SK-N-SH (cell line): Measurements from ENCODE around the gene SPSB1. TPM values are rescaled to one million over a fixed set of nuclear protein-coding genes. Genes with fewer than 3 reads are reported as not detected.

Source experiments
- CTCF ChIA-PET: fragments of 300-600, 350-600 bp; formaldehyde crosslinking; extraction: SDS; loops from one replicate; lab custom pipeline; 2021; lab: Yijun Ruan, JAX
- POLR2A ChIA-PET: fragments of 350-600 bp; sonication (Branson Sonifier 250); formaldehyde crosslinking; extraction: SDS; loops from one replicate; lab custom pipeline; 2020; ENCODE audit warnings: antibody characterized with exemption, inconsistent platforms; lab: Yijun Ruan, JAX
- DNase-seq: peaks from one replicate; pipeline ENCODE4 v3.0.0; 2012
- H2AFZ ChIP-seq: fragments of 200-600 bp; sonication (generic); 2 replicates; pipeline ENCODE4 v1.8.1; 2016; ENCODE audit warnings: antibody characterized with exemption, mild to moderate bottlenecking, low read depth
- H3F3A ChIP-seq: fragments of 200-600 bp; sonication (generic); replicated peaks from 2 replicates; pipeline ENCODE3; 2016; ENCODE audit warnings: antibody characterized with exemption, mild to moderate bottlenecking; ENCODE audit not compliant: insufficient read depth
- H3K27ac ChIP-seq, 2 experiments: fragments of 200-500 bp in 1 of 2; fragments of 200-600 bp in 1 of 2; sonication (Bioruptor generic) in 1 of 2; sonication (generic), shearing (Covaris generic) in 1 of 2; 2 replicates each; pipeline versions ENCODE4 v1.5.1 to v1.6.1; 2014 to 2016; ENCODE audit warnings: low read depth in 2 of 2, inconsistent platforms in 1 of 2, low read length in 1 of 2, mild to moderate bottlenecking in 1 of 2, mixed read lengths in 1 of 2
- H3K27me3 ChIP-seq: fragments of 200-600 bp; sonication (generic), shearing (Covaris generic); 2 replicates; pipeline ENCODE4 v1.6.1; 2016; ENCODE audit warnings: mixed run types; ENCODE audit not compliant: insufficient read depth
- H3K36me3 ChIP-seq, 2 experiments: fragments of 200-500 bp in 1 of 2; fragments of 200-600 bp in 1 of 2; sonication (Bioruptor generic) in 1 of 2; sonication (generic) in 1 of 2; replicated peaks in 1 of 2; 2 replicates each; pipeline versions ENCODE3 to v1.5.1; 2014 to 2016; ENCODE audit warnings: low read length in 1 of 2, mild to moderate bottlenecking in 1 of 2; ENCODE audit not compliant: insufficient read depth in 2 of 2, control insufficient read depth in 1 of 2
- H3K4me1 ChIP-seq, 2 experiments: fragments of 200-500 bp in 1 of 2; fragments of 200-600 bp in 1 of 2; sonication (Bioruptor generic) in 1 of 2; sonication (generic), shearing (Covaris generic) in 1 of 2; 2 replicates each; pipeline versions ENCODE4 v1.5.1 to v1.6.1; 2014 to 2016; ENCODE audit warnings: low read depth in 1 of 2, low read length in 1 of 2, mixed run types in 1 of 2; ENCODE audit not compliant: insufficient read depth in 2 of 2, control insufficient read depth in 1 of 2
- H3K4me2 ChIP-seq: fragments of 200-600 bp; sonication (generic), shearing (Covaris generic); 2 replicates; pipeline ENCODE4 v1.6.1; 2017; ENCODE audit warnings: mixed run types
- H3K4me3 ChIP-seq, 2 experiments: fragments of 200-500 bp in 1 of 2; fragments of 200-600 bp in 1 of 2; sonication (Bioruptor generic) in 1 of 2; sonication (generic), shearing (Covaris generic) in 1 of 2; 2 replicates each; pipeline versions ENCODE4 v1.5.1 to v1.8.1; 2014 to 2016; ENCODE audit warnings: low read depth in 2 of 2, inconsistent platforms in 1 of 2, low read length in 1 of 2, mild to moderate bottlenecking in 1 of 2, mixed read lengths in 1 of 2, moderate library complexity in 1 of 2
- H3K79me2 ChIP-seq: fragments of 200-600 bp; sonication (generic); 2 replicates; pipeline ENCODE4 v1.8.1; 2017; ENCODE audit warnings: mild to moderate bottlenecking; ENCODE audit not compliant: insufficient read depth
- H3K9ac ChIP-seq: fragments of 200-600 bp; sonication (generic); 2 replicates; pipeline ENCODE4 v1.6.1; 2017; ENCODE audit warnings: mixed run types
- H3K9me2 ChIP-seq: fragments of 200-600 bp; sonication (generic); 2 replicates; pipeline ENCODE4 v1.6.1; 2017; ENCODE audit warnings: mixed run types
- H3K9me3 ChIP-seq: fragments of 200-600 bp; sonication (generic); 2 replicates; pipeline ENCODE4 v1.6.1; 2017; ENCODE audit warnings: mixed run types, mild to moderate bottlenecking, moderate library complexity
- H4K20me1 ChIP-seq: fragments of 200-600 bp; sonication (generic); 2 replicates; pipeline ENCODE4 v1.6.1; 2017; ENCODE audit warnings: mild to moderate bottlenecking, mixed run types; ENCODE audit not compliant: insufficient read depth
- ELF1 ChIP-seq: IDR thresholded peaks from 2 replicates; pipeline ENCODE4 v1.4.0; 2012
- FOXJ3 ChIP-seq: sonication (generic); formaldehyde crosslinking; IDR thresholded peaks from 2 replicates; pipeline ENCODE4 v1.5.1; 2020; ENCODE audit warnings: mild to moderate bottlenecking, missing genetic modification reagents
- FOXM1 ChIP-seq: IDR thresholded peaks from 2 replicates; pipeline ENCODE4 v1.4.0; 2012; ENCODE audit warnings: low read depth, mild to moderate bottlenecking
- MXI1 ChIP-seq: IDR thresholded peaks from 2 replicates; pipeline ENCODE4 v1.6.1; 2012; ENCODE audit warnings: mild to moderate bottlenecking, low read depth, low read length, improper control_type of control experiment
- NFIC ChIP-seq: IDR thresholded peaks from 2 replicates; pipeline ENCODE4 v1.4.0; 2012; ENCODE audit warnings: borderline replicate concordance
- POLR2AphosphoS5 ChIP-seq: IDR thresholded peaks from 2 replicates; pipeline ENCODE4 v1.6.1; 2012; ENCODE audit warnings: low read depth, low read length
- RCOR1 ChIP-seq: fragments of 150-350 bp; IDR thresholded peaks from 2 replicates; pipeline ENCODE4 v1.6.1; 2017; ENCODE audit warnings: antibody characterized with exemption, low read length
- RFX5 ChIP-seq: IDR thresholded peaks from 2 replicates; pipeline ENCODE4 v1.6.1; 2012; ENCODE audit warnings: mild to moderate bottlenecking, improper control_type of control experiment, low read length
- RXRA ChIP-seq: IDR thresholded peaks from 2 replicates; pipeline ENCODE4 v1.4.0; 2012; ENCODE audit warnings: low read depth, mild to moderate bottlenecking, borderline replicate concordance
- SIN3A ChIP-seq: IDR thresholded peaks from 2 replicates; pipeline ENCODE4 v1.6.1; 2012; ENCODE audit warnings: low read depth, mild to moderate bottlenecking, low read length, moderate library complexity, borderline replicate concordance
- SMC3 ChIP-seq: IDR thresholded peaks from 2 replicates; pipeline ENCODE4 v1.6.1; 2012; ENCODE audit warnings: low read depth, low read length, improper control_type of control experiment
- TAF1 ChIP-seq: IDR thresholded peaks from 2 replicates; pipeline ENCODE4 v1.6.1; 2012; ENCODE audit warnings: low read depth, mild to moderate bottlenecking, low read length, moderate library complexity, borderline replicate concordance
- TCF12 ChIP-seq: IDR thresholded peaks from 2 replicates; pipeline ENCODE4 v1.4.0; 2012
- WGBS: methylation state at CpG from one replicate; pipeline ENCODE4 v1.1.6; 2017; ENCODE audit warnings: low lambda C conversion rate; 5-methylcytosine and 5-hydroxymethylcytosine counted together
- polyA plus RNA-seq, 3 experiments: library from polyadenylated mRNA; depleted of rRNA; stranded (reverse); fragments of >200 nt; gene quantifications; 2 replicates each; pipeline ENCODE4 v1.2.3, GENCODE V29; 2012
- TF ChIP-seq, protein P1 (sequence below): IDR thresholded peaks from 2 replicates; pipeline ENCODE4 v1.4.0; 2012; ENCODE audit warnings: low read depth
- TF ChIP-seq, protein P2 (sequence below): fragments of 150-350 bp; IDR thresholded peaks from 2 replicates; pipeline ENCODE4 v1.6.1; 2016; ENCODE audit warnings: mild to moderate bottlenecking, low read depth, low read length

The SPSB1 gene
- polyA plus RNA-seq, 1 of the 3 experiments (the other 2 are of a cell fraction) = 9.2 TPM

DNA sequence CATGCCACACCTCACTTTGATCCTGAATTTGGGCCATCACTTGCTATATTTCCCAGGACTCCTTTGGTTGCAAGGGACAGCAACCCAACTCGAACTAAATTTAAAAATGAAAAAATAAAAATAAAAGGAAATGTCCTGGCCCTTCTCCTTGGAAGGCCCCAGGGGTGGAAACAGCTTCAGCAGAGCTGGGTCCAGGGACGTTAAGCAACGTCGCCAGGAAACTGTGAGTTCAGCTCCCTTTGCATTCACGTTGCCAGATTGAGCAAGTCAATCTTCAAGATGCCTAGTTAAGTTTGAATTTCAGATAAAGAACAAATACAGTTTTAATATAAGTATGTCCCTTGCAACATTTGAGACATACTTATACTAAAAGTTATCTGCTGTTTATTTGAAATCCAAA lies 14.6 kb upstream of the SPSB1 start:
- no peaks in the 10 kb centered on the region for H3K9me2 ChIP-seq
- WGBS = 92% methylated on average over 5 of the region's 5 CpGs
- H4K20me1 ChIP-seq = no peaks in the 10 kb centered on the region
- peaks cover 8% of the 10 kb centered on the region for H3F3A ChIP-seq
- TF ChIP-seq TAF1 (no peak), TCF12 (no peak), RXRA (no peak), SMC3 (no peak), FOXM1 (no peak), RFX5 (no peak), MXI1 (no peak)
- TF ChIP-seq, protein P1, sequence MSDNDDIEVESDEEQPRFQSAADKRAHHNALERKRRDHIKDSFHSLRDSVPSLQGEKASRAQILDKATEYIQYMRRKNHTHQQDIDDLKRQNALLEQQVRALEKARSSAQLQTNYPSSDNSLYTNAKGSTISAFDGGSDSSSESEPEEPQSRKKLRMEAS = no peak
- no peak for DNase-seq
- no peaks in the 10 kb centered on the region for H3K79me2 ChIP-seq
- H3K36me3 ChIP-seq = no peaks in the 10 kb centered on the region
- no peak overlapping the region for H3K9ac ChIP-seq
- H3K4me2 ChIP-seq = no peak overlapping the region
- peaks cover 5 to 27% of the 10 kb centered on the region in 2 experiments; a peak in 3 of 4 replicates for H3K4me1 ChIP-seq
- ChIA-PET CTCF (interaction anchor here (0.9 to 3.1 kb wide), 3 partner anchors 11 to 213 kb away, joined by 3 to 12 read pairs (median 9); no protein-coding TSS in a partner anchor), POLR2A (no interaction called here)
- no peaks in the 10 kb centered on the region for H3K9me3 ChIP-seq
- no peak overlapping the region for H2AFZ ChIP-seq
- no peak overlapping the region for H3K4me3 ChIP-seq
- no peak overlapping the region for H3K27ac ChIP-seq
- H3K27me3 ChIP-seq = no peaks in the 10 kb centered on the region

DNA sequence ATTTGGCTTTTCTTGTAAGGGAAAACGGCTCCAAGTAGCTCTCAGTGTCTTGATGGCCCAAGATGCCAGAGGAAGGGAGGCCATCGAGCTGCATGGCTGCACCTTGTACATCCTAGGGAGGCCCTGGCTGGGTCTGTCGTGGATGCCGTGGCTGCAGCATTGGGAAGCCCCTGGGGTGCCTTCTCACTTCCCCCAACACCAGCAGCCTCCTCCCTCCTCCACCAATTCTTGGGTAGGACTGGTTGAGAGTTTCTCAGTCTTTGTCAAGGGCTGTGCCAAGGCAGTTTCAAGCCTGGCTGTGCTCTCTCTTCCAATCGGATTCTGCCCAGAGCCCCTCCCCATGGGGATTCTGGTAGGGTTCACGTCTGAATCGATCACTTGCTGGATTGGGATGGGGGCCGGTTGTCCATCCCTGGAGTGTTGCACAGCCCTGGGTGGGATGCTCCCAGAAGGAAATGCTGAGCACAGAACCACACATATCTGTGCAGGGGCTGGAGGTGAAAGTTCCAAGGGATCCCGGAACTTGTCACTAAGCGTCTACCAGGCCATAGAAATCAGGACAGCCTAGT lies 14.0 kb upstream of the SPSB1 start:
- 86% methylated on average over 9 of the region's 10 CpGs for WGBS
- Histone ChIP-seq H3F3A (peaks cover 6% of the 10 kb centered on the region), H3K9ac (no peak overlapping the region), H3K79me2 (no peaks in the 10 kb centered on the region), H3K9me2 (no peaks in the 10 kb centered on the region), H2AFZ (no peak overlapping the region), H3K4me2 (no peak overlapping the region), H4K20me1 (no peaks in the 10 kb centered on the region), H3K36me3 (no peaks in the 10 kb centered on the region), H3K4me3 (no peak overlapping the region), H3K27me3 (no peaks in the 10 kb centered on the region), H3K27ac (no peak overlapping the region), H3K4me1 (peaks cover 5 to 27% of the 10 kb centered on the region in 2 experiments; a peak in 3 of 4 replicates), H3K9me3 (no peaks in the 10 kb centered on the region)
- TF ChIP-seq, protein P2, sequence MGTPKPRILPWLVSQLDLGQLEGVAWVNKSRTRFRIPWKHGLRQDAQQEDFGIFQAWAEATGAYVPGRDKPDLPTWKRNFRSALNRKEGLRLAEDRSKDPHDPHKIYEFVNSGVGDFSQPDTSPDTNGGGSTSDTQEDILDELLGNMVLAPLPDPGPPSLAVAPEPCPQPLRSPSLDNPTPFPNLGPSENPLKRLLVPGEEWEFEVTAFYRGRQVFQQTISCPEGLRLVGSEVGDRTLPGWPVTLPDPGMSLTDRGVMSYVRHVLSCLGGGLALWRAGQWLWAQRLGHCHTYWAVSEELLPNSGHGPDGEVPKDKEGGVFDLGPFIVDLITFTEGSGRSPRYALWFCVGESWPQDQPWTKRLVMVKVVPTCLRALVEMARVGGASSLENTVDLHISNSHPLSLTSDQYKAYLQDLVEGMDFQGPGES = no peak
- TF ChIP-seq ELF1 (no peak), RCOR1 (no peak), POLR2AphosphoS5 (no peak), SIN3A (no peak), FOXJ3 (CRISPR knock-in tag) (no peak), FOXM1 (no peak), NFIC (no peak)
- CTCF ChIA-PET = interaction anchor here (0.9 to 3.7 kb wide), 5 partner anchors 12 to 295 kb away, joined by 3 to 20 read pairs (median 9); no protein-coding TSS in a partner anchor
- POLR2A ChIA-PET = no interaction called here
- DNase-seq = no peak
